Measurements from ENCODE around the gene IPCEF1. TPM values are rescaled to one million over a fixed set of nuclear protein-coding genes. Genes with fewer than 3 reads are reported as not detected.
A peak's percentile ranks its signal among the peaks of the same experiment; 100 is the strongest.
"Not testable (repeated sequence)": the region's sequence is repeated elsewhere in the genome, so short reads cannot be mapped to it uniquely, and the experiment has no call there.

The IPCEF1 gene
- polyA plus RNA-seq, 4 donors = 3.1 to 8.0 (median 6.7) TPM

DNA sequence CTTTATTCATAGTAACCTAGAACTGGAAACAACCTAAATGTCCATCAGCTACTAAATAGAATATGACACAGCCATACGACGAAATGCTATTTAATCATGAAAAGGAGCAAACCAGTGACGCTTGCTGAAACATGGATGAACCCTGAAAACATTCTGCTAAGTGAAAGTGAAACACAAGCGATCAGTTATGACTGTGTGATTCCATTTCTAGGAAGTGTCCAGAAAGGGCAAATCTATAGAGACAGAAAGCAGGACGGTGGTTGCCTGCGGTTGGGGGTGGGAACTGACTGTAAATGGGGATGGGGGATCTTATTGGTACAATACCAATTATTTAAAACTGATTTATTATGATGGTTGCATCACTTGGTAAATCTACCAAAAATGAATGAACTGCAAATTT, 126.8 kb downstream of the IPCEF1 start:
- no peak for DNase-seq (ENCODE audit: low read depth in 4 of 4, low spot score in 3 of 4)

DNA sequence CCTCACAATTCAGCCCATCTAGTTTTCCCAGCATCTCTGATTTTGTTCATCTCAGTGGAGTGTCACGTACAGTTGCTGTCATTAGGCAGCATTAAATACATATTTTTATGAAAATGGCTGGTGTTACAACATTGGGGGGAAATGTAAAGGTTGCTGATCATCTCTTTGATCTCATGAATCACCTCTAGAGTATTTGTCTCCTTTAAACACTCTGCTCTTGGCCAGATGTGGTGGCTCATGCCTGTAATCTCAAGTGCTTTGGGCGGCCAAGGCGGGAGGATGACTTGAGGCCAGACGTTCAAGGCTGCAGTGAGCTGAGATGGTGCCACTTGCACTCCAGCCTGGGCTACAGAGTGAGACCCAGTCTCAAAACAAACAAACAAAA, 128.1 kb downstream of the IPCEF1 start:
- DNase-seq (ENCODE audit: low read depth in 4 of 4, low spot score in 3 of 4) = no peak

DNA sequence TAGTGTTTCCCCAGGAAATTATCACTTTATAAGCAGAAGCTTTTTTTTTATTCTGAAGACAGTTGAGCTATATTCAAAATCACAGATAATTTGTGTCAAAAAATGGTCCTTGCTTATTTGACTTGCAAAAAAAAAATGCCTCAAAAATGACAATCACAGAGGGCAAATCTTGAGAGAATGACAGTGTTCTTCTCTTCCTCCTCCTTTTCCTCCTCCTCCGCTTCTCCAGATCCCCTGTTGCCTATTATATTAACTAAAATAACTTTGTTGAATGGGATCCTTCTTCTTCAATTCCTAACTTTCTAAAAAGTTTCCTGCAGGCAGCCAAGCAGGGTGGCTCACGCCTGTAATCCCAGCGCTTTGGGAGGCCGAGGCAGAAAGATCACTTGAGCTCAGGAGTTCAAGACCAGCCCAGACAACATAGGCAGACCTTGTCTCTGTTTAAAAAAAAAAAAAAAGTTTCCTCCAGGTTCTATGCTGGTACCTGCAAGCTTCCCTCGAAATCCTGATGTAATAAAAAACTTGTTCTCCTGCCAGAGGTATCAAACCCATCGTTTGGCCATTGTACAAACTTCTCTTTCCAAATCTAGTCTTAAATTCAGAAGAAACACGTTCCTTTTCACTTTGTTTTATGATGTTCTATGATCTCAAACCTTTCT, 128.6 kb downstream of the IPCEF1 start:
- no peak for DNase-seq (ENCODE audit: low read depth in 4 of 4, low spot score in 3 of 4)

- no peak for DNase-seq (ENCODE audit: low read depth in 4 of 4, low spot score in 3 of 4)
Observed at GRCh38 chr6:154226461-154226860, 130.1 kb downstream of the IPCEF1 start.

DNA sequence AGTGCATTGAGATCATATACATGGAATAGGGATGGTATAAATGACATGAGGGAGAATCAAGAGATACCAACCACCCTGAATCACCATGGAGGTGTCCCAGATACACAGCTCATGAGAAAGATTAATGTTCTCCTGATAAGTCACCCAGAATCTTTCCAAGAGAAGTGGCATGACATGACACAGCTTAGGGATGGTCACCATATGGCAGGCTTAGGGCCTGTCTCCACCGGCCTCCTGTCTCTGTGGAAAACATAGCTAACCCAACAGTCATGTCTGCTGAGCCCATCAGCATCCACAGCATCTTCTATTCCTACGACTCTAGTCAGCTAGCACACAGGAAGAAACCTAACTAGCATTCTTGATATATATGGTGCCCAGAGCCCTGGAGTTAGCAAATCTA, 133.3 kb downstream of the IPCEF1 start:
- DNase-seq (ENCODE audit: low read depth in 4 of 4, low spot score in 3 of 4) = no peak

- no peak for DNase-seq (ENCODE audit: low read depth in 4 of 4, low spot score in 3 of 4)
Observed at GRCh38 chr6:154222716-154223115, 133.9 kb downstream of the IPCEF1 start.

DNA sequence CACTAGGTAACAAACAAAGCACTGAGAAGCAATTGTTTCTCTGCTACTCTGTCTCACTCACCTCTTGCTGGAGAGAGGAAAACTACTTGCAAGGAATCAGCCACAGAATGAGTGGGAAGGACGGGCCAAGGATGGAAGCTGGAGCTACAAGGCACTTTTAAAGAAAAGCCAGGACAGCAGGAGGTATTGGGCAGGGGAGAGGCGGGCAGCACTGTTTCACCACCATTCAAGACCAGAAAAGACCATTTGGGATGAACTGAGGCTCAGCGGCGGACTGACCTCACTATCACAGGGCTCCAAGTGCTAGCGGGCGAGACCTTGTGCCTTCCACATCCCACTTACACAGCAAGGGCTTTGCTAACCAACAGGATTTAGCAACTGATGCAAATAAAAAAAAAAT, 137.4 kb downstream of the IPCEF1 start:
- no peak for DNase-seq (ENCODE audit: low read depth in 4 of 4, low spot score in 3 of 4)

DNA sequence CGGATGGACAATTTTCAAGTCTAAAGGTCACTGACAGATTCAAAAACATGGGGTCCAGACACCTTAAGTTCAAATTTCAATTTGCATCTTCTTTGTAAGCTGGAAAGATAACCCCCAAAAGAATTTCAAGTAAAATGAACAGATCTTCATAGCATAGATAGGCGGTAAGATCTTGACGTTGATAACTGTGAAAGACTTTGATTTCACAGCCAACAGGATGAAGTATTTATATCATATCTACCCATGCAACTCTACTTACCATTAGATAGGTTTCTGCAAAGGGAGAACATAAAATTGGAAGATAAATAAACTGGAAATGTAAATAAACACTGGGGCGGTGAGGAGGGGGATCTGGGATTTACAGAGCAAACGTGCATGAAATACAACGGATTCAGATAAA, 137.8 kb downstream of the IPCEF1 start:
- no peak for DNase-seq (ENCODE audit: low read depth in 4 of 4, low spot score in 3 of 4)

DNA sequence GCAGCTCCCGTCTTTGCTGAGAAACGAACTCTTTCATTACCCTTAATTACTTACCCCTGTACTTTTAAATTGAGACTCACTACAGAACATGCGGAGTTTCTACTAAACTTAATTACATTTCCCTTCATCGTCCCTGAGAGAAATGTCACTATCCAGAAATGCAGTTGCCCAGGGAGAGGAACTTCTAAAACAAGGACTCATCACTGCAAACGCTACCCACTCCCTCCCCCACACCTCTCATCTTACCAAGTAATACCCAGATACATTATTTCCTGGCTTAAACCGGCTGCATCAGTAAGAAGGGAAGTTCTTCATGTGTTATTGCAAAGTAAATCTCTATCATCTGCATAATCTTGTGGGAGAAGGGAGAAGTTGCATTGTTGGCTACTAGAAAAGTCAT, 138.3 kb downstream of the IPCEF1 start:
- DNase-seq (ENCODE audit: low read depth in 4 of 4, low spot score in 3 of 4) = peak in 1 of 4 donors; percentile 30

DNA sequence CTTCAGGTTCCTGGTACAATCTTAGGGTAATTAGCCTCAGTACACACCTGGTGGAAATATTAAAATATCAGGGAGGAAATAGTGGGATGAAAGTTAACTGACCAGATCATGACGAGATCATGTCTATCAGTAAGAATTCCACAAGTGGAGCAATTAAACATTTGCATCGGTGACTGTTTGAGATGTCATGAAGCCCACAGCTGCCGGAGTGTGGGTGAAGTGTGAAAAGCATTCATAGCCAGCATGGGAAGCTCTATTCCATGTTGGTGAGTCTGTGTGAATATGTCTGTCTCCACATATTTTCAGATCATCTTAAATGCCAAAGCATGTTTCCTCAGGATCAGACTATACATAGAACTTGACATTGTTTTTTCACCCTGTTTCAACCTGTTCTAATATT, 142.8 kb downstream of the IPCEF1 start:
- DNase-seq (ENCODE audit: low read depth in 4 of 4, low spot score in 3 of 4) = no peak

DNA sequence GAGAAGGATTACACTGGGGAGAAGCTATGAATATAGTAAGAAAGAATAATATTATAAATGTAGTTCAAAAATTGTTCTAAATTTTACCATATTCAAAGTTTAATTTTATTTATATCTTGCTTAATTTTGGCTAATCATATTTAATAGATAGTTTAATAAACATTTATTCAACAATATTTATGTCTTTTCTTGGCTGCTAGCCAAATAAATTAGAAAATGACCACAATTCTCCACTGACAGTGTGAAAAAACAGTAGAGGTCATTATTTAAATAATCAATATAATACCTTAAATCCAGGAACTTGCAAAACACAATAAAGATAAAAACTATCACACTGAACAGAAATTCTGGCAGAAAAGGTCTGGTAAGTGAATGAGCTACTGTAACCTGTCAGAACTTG, 145.9 kb downstream of the IPCEF1 start:
- DNase-seq (ENCODE audit: low read depth in 4 of 4, low spot score in 3 of 4) = no peak

DNA sequence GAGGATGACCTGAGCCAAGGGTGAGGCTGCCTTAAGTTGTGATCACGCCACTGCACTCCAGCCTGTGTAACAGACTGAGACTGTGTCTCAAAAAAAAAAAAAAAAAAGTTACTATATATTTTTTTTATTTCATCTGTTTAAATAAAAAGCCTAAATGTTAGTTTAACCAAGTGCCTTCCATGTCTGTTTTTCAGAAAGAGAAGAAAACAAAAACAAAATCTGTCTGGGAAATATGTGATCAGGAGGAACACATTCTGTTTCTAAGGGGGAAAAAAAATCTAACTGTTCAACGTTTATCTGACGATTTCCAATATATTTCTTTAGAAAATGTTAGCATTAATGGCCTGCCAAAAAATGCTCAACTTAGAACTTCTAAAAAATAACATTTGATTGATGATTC, 147.0 kb downstream of the IPCEF1 start:
- no peak for DNase-seq (ENCODE audit: low read depth in 4 of 4, low spot score in 3 of 4)

DNA sequence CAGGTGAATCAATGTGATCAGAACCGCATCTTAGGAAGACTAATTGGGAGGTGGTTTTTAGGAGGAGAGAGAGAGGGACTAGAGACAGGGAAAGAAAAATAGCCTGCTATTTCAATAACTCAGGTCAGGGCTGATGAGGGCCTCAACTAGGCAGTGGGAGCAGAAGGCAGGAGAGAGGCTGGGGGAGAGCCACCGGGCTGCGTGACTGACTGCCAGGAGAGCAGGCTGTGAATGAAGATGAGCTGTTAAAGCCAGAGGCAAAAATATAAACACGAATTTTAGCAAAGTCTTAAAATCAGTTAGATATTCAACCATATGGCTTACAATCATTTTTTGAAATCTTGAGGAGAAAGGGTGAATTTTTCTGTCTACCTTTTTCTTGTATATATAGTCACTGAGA, 149.6 kb downstream of the IPCEF1 start:
- no peak for DNase-seq (ENCODE audit: low read depth in 4 of 4, low spot score in 3 of 4)

GRCh38 chr6:154206141-154206540, 150.5 kb downstream of the IPCEF1 start:
- DNase-seq (ENCODE audit: low read depth in 4 of 4, low spot score in 3 of 4) = no peak

- no peak for DNase-seq (ENCODE audit: low read depth in 4 of 4, low spot score in 3 of 4)
Observed at GRCh38 chr6:154202958-154203357, 153.6 kb downstream of the IPCEF1 start.

DNA sequence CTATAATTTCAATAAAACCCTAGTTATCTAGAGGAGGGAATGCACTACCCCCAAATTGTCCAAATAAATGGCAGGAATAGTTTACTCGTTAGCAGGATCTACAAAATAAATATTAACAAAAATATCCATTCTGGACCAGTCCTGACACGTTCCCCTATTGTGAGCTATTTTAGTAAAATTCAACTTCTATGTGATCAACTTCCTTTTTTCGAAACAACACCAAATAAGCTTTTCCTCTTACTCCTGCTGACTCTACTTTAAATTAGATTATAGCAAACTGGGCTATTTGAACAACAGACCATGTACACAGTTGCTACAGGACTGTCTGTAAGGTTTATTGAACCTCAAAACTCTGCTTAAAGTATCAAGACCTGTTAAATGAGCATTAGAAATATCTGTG, 154.3 kb downstream of the IPCEF1 start:
- DNase-seq (ENCODE audit: low read depth in 4 of 4, low spot score in 3 of 4) = no peak

DNA sequence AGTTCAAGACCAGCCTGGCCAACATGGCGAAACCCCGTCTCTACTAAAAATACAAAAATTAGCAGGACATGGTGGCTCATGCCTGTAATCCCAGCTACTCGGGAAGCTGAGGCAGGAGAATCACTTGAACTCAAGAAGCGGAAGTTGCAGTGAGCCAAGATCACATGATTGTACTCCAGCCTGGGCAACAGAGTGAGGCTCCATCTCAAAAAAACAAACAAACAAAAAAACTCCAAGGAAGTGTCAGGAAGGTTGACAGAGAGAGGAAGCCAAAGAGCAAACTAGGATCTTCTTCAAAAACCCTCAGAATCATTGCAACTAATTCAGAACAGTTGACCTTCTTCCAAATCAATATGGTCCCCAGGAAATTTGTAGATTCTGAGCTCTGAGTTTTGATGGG, 154.9 kb downstream of the IPCEF1 start:
- not testable (repeated sequence) for DNase-seq (ENCODE audit: low read depth in 4 of 4, low spot score in 3 of 4)

DNA sequence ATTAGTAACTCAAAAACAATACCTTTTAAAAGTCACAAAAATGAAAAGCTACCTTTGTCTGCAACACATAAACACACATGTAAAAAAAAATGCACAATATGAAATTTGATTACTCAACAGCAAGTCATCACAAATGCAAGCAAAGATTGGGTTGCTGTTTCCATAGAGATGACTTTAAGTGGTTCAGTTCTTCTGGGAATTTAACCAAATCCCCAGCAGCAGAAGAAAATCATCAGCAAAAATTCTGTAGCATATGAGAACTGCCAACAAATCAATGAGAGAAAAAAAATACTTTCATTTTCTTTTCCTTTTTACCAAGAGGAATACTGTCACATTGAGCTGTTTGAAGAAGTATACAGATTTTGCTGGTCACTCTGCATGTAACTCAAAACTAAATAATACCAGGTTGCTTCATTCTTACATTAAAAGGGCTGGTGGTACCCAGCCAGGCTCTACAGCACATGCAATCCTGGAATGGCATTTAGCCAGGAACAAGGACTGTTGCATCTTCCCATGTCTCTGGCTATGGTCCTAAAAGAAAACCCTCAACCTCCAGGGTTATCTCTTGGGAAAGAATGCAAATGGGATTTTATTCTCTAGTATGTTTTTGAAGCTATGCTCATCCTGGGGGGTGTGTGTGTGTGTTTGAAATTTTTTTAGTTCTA, 159.3 kb downstream of the IPCEF1 start:
- DNase-seq (ENCODE audit: low read depth in 4 of 4, low spot score in 3 of 4) = no peak

DNA sequence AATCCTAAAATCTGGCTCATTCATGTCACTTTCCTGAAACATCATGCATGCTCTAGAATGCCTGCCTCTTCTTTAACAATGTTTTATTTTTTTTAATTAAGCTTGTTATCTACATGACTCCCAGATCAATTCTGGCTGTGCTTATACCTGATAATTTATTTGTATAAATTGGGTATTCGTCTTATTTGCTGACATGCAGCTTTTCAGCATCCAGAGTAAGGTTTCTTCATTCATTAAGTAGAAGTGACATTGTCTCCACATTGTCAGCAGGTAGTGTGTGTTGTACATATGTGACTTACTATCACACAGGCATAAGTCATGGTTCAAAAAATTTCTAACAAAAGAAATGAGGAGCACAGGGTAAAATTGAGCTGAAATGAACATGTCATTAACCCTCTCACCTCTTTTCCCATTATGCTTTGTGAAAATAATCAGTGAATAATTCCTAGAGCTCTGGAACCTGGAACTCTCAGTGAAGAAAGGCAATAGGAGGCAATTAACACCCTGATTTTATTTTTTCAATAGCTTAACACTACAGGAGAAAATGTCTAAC, 160.2 kb downstream of the IPCEF1 start:
- DNase-seq (ENCODE audit: low read depth in 4 of 4, low spot score in 3 of 4) = no peak

- DNase-seq (ENCODE audit: low read depth in 4 of 4, low spot score in 3 of 4) = no peak
Observed at GRCh38 chr6:154187714-154188113, 168.9 kb downstream of the IPCEF1 start.

DNA sequence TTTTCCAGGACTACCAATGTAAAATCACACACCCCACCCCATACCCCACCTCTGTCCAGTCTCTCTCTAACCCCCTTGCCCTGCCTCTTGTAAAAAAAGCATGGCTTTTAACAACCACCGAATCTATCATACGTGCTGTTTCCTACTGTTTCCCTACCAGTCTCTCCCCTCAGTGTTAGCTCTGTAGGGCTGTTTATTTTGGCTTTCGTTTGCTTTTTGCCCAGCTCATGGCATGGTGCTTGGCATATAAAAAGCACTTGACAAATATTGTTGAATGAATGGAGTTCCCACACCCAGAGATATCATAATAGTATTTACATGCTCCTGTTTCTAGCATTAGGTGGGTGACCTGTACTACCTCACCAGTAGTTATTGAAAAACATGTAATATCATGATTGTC, 169.4 kb downstream of the IPCEF1 start:
- no peak for DNase-seq (ENCODE audit: low read depth in 4 of 4, low spot score in 3 of 4)

GRCh38 chr6:154179434-154179833, 177.2 kb downstream of the IPCEF1 start:
- DNase-seq (ENCODE audit: low read depth in 4 of 4, low spot score in 3 of 4) = no peak
